RKO (cell line): ENCODE results near the gene NME7.
"Not testable (repeated sequence)": the region's sequence is repeated elsewhere in the genome, so short reads cannot be mapped to it uniquely, and the experiment has no call there.

Experiments
- DNase-seq: peaks from one replicate; pipeline ENCODE4 v3.0.0-alpha.2; 2016; ENCODE audit warnings: low spot score

Gene NME7, protein sequence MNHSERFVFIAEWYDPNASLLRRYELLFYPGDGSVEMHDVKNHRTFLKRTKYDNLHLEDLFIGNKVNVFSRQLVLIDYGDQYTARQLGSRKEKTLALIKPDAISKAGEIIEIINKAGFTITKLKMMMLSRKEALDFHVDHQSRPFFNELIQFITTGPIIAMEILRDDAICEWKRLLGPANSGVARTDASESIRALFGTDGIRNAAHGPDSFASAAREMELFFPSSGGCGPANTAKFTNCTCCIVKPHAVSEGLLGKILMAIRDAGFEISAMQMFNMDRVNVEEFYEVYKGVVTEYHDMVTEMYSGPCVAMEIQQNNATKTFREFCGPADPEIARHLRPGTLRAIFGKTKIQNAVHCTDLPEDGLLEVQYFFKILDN

DNA sequence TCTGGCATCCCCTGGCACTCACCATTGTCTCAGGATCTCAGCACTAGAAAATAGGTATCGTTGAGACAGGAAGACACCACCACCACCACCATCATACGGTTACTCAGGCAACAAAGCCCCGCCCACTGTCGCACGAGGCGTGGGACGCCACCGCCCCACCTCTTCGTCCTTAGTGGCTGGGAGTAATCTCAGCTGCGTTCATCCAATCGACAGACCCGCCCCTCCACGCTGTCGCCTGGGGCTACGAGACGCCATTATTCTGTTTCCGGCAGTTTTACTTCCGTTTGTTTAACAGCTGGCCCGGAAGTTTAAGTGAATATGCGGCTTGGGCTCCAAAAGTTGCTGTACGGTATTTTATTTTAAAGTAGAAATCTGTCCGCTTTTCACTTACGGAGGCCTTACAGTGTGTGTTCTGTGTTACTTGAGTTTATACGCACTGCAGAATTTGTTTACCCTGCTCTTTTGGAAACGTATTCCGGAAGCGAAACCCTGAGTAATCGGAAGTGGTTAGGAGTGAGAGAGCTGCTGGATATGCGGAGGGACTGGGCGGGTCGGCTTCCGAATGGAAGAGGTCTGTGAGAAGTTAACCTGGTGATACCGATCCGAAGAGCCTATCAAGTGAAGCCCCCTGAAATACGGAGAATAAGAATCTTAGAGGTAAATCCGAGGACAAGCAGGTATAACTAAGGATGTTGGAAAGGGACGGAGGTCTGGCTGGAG is at the start of gene NME7, which contains the start of gene BLZF1:
Gene NME7, minus strand, starts transcription at position 112 of the 720 bp plus-strand sequence. Its CDS starts 87 bp downstream, at position 25.
Gene BLZF1, plus strand, starts transcription at position 510 of the 720 bp plus-strand sequence. CDS start 1,328 bp downstream, outside the sequence.
- DNase-seq: peak; percentile 98

DNA sequence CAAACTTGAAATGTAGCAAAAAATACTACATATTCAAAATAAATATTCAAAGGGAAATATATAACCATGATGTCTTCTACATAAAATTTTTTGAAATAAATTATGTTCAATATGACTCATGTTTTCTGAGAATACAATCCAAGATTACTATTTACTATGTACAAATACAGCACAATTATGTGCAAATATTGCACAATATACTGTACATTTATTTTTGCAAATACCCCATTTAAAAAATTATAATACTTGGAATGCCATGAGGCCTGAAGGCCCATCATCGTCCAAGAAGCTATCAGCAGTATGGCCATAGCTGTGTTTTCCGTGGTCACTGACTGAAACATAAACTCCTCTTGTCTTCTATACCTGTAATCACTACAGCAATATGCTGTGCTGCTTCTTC is 47.4 kb upstream of the NME7 start:
- no peak for DNase-seq

DNA sequence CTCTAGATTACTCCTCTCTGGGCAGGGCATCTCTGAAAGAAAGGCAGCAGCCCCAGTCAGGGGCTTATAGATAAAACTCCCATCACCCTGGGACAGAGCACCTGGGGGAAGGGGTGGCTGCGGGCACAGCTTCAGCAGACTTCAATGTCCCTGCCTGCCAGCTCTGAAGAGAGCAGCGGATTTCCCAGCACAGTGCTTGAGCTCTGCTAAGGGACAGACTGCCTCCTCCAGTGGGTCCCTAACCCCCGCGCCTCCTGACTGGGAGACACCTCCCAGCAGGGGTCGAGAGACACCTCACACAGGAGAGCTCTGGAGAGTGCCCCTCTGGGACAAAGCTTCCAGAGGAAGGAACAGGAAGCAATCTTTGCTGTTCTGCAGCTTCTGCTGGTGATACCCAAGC is 40.7 kb upstream of the NME7 start:
- DNase-seq: not testable (repeated sequence)

DNA sequence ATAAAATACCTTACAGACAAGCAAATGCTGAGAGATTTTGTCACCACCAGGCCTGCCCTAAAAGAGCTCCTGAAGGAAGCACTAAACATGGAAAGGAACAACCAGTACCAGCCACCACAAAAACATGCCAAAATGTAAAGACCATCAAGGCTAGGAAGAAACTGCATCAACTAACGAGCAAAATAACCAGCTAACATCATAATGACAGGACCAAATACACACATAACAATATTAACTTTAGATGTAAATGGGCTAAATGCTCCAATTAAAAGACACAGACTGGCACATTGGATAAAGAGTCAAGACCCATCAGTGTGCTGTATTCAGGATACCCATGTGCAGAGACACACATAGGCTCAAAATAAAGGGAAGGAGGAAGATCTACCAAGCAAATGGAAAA is 35.0 kb upstream of the NME7 start:
- not testable (repeated sequence) for DNase-seq

DNA sequence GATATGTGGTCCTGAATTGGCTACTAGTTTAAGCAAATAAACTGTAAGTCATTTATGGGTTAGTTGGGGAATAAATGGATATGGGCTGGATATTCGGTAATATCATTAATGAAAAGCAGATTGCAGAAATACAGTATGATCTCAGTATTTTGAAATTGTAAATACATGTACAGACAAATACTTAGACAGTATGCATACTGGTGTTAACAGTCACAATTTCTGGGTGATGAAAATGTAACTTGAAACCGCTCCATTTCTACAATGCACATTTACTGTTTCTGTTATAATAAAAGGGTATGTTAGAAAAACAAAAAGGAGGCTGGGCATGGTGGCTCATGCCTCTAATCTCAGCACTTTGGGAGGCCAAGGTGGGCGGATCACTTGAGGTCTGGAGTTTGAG is 28.4 kb upstream of the NME7 start:
- no peak for DNase-seq

DNA sequence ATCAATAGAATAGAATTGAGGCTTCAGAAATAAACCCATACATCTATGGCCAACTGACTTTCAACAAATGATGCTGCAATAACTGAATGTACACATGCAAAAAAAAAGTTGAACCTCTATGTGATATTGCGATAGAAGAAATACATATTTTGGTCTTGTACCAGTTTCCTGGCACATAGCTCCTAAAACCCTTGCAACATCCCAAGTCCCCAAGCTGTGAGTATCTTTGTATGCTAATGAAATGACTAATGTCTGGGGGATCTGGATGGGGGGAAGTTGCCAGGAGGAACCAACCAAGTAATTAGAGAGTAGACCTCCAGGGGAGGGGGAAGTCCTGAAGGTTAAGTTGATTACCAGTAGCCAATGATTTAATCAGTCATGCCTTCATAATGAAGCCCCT is 24.8 kb upstream of the NME7 start:
- no peak for DNase-seq

DNA sequence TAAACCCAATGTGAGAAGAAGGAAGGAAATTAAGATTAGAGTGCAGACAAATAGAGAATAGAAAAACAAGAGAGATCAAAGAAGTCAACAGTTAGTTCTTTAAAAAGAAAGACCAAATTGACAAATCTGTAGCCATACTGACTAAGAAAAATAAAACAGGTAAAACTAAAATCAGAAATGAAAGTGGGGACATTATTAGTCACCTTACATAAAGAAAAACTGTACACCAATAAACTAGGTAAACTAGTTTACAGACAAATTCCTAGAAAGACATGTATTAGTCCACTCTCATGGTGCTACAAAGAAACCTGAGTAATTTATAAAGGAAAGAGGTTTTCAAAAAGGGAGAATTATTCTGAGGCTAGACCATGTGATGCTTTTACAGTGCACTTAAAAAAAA is 22.7 kb upstream of the NME7 start:
- no peak for DNase-seq

DNA sequence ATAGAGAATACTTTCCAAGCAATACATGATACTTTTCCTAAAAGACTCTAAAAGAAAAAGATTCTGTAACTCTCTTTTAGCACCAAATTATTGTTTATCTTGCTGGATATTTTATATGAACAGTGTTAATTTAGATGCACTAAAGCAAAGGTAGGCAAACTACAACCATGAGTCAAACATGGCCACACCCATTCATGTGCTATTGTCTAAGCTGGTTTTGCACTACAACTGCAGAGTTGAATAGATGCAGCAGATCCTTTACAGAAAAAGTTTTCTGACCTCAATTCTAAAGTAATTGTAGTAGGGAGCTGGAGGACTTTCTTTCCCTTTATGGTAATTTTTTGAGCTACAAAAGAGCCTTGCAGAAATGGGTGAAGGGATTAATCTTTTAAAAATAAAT is 19.8 kb upstream of the NME7 start:
- no peak for DNase-seq

DNA sequence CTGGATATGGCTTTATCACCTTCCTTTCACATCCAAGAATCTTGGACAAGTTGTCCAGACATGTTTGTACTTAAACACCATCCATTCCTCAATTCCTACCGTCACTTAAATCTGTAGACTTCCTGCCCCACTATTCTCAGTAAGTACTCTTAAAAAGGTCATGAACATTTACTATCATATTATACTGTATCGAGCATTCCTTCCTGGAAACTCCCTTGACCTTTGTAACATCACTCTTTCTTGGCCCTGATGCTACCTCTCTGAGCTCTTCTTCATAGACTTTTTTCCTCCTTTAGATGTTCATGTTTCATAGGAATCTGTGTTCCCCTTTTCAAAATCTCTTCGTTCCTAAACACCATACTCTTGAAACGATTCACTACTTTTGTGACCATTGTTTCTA is 15.9 kb upstream of the NME7 start:
- DNase-seq: no peak

DNA sequence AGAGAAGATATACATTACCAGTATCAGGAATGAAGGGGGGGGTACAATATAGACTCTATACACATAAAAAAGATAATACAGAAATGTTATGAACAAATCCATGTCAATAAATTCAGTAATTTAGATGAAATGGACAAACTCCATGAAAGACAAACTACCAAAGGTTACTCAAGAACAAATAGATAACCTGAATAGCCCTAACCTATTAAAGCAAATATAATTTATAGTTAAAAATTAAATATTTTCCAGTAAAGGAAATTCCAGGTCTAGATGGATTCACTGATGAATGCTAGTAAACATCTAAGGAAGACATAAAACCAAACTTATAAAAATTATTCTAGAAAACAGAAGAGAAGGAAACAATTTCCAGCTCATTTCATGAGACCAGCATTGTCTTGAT is 13.6 kb upstream of the NME7 start:
- no peak for DNase-seq

DNA sequence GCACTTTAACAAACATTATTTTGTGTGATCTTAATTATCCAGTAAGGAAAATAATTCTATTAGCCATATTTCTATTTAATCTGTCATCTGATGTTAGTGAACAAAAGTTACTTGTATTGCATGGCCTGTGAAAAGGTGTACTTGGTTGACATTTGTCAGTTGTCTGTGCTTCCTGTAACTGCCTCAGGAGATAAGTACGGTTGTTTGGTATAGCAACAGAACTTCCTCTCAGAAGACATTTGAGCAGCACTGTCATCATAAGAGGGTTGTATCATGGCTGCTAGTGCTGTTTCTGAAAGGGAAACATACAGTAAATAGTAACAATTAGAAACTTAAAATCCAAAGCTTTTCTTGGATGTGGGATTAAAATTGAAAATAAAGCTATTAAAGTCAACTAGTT is 3.8 kb upstream of the NME7 start:
- DNase-seq: no peak

DNA sequence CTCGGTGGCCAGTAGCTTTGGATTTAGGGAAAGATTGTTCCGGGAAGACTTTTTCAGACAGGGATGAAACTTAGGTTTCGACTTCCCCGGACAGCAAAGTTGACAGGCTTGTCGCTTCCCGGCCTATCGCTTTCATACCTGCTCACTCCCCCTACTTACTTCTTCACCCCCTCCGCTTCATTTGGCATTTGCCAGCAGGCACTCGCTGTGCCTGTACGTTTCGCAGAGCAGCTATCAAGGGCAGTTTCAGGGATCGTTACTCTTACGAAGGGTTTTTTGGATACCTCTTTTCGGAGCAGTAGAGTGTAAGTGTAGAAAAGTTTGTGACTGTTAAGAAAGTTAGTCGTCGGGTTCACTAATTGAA is 791 bp upstream of the NME7 start:
- peak; percentile 44 for DNase-seq

DNA sequence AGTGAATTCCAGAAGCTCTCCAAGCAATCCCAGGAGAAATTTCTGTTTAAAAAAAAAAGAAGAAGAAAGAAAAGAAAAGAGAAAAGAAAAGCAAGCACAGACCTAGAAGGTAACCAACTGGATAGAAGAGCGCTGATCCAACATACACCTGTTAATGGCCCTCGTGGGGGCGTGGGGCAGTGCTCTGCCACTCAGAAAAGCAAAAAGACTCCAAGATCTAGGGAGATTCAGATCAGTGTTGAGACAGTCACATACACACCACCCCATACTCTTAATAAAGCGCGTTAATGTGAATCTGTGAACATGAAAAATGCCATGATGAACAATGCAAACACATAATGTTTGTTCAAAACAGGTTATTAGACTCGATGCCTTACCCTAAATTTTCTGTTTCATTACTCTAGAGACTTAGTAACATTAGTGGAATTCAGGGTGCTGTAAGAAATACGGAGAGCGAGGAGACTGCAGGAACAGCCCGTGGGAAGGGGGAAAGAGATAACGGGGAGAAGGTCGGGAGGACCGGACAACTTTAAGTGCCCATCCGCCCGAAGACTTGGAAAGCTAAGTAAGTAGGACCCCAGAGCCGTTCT is 406 bp downstream of the NME7 start:
- peak; percentile 51 for DNase-seq

DNA sequence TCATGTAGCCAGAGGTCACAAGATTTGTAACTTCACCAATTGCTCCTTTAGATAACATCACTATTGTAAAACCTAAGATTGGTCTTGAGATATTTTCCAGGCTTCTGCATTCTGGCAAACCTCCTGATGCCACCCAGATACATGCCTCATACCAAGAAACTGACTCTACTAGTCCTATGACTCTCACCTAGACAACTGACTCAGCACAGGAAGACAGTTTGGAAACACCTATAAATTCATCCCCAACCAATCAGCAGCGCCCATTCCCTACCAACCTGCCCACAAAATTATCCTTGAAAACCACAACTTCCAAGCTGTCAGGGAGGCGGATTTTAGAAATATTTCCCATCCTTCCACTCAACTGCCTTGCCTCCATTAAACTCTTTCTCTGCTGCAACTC is 2.6 kb downstream of the NME7 start:
- no peak for DNase-seq

DNA sequence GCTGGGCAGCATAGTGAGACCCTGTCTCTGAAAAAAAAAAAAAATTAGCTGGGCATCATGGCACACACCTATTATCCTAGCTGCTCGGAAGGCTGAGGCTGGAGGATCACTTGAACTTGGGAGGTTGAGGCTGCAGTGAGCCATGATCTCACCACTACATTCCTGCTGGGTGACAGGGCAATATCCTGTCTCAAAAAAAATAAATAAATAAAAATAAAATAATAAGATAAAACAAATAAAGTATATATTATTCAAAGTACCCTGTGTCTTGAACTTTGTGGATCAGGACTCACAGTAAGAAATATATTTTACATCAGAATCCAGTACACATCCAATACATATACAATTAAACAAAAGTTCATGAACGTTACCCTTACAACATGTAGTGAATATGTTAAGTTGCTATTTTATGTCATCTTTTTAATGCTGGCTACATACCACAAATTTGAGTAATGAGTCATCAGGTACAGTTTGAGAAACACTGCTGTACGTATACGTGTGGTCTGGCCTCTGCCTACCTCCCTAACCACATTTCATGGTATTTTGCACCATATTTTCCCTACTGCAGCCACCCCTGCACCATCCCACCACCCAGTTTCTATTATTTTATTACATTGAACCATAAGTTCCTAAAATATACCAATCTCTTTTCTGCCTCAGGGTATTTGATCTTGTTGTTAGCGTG is 4.4 kb downstream of the NME7 start:
- peak; percentile 31 for DNase-seq

DNA sequence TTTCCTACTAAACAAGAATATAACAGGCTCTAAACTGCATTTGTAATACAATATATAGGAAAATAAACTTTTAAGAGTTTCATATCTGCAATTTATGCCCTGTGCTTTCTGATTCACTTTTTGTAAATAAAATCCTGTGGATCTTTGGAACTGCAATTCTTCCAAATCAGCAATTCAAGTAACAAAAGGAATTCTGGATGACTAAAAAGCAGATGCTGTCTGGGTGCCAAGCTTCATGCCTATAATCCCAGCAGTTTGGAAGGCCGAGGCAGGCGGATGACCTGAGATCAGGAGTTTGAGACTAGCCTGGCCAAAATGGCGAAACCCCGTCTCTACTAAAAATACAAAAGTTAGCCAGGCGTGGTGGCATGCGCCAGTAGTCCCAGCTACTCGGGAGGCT is 6.3 kb downstream of the NME7 start:
- no peak for DNase-seq

DNA sequence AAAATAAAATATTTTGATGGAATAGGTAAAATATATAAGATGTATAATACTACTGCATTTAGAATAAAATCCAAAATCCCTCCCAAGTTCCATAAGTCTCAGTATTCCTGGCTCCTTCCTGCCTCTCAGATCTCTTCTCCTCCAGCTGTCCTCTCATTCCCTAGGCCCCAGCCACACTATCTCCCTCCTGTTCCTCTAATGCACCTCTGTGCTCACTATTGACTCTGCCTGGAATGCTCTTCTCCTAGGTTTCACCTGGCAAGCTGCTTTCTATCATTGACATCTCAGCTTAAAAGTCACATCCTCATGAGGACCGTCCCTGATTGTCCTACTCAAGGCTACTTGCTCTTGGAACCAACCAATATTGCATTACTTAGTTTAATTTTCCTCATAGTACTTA is 7.2 kb downstream of the NME7 start:
- no peak for DNase-seq

DNA sequence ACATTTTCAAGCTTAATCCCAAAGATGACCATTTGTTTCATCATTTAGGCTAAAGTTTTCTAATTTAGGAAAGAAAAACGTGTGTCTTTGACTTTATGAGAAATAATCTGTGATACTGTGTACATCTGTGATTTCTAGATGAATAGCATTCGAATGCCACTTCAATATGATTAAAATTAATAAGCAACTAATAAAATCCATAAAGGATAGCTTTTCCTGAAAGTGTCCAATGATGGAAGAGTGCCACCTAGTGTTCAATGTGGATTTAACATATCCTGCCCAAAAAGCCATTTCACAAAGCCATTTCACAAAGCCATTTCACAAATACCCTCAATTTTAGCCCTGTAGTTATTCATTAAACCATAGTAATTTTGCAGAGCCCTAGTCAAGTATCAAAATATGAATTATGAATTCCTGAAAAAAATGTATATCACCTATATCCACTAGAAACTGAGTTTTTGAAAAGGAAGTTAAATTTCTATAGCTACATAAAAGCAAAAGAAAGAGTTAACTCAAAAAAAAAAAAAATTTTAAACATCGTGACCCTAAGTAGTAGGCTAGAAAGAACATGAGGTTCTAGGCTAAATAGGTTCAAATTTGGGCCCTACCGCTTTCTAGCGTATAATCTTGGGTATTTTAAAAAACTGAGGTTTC is 19.1 kb downstream of the NME7 start:
- DNase-seq: peak; percentile 66

DNA sequence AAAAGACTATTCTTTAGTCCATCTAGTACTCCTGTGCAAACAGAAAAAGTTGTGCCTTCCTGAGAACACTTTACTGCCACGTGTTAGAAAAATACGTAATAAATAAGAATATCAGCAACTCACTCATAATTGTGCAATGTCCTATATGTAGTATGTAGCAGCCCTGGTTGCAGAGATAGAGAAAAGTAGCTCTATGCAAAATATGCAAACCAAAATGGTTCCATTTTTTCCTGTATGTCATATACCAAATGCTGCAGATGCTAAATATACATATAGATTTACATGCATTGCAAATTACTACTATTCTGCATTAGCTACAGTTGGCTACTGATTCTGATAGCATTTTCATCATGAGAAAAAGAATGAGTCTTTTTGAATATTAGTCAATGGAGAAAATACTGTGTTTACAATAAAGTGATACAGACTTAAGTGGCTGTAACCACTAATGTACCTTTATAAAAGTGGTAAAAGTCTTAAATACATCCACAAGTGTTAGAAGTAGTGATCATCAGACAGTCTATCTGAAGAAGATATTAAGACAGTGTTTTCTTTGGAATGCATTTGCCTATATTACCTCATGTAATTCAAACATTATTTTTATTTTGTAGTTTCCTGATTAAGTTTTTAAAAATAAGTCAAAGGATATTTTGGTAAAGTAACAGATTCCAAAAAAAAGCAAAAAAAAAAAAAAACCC is 19.8 kb downstream of the NME7 start:
- DNase-seq: no peak

DNA sequence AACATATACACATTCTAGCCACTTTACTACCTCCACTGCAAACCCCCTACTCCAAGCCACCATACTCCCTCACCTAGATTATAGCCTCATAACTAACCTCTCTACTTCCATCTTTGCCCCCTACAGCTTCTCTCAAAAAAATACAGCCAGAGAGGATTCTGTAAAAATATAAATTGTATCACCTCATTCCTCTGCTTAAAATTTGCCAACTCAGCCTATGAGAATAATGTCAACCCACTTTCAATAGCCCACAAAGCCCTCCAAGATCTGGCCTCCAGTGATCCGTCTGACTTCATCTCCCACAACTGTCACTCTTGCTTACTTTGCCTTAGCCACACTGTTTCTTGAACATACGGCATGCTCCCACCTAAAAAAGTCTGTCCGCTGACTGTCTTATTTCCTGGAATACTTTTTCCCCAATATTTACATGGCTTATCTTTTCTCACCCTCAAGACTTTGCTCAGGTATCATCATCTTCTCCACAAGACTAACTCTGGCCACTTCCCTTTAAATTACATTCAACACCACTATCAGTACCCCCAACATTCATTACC is 21.5 kb downstream of the NME7 start:
- DNase-seq: no peak

DNA sequence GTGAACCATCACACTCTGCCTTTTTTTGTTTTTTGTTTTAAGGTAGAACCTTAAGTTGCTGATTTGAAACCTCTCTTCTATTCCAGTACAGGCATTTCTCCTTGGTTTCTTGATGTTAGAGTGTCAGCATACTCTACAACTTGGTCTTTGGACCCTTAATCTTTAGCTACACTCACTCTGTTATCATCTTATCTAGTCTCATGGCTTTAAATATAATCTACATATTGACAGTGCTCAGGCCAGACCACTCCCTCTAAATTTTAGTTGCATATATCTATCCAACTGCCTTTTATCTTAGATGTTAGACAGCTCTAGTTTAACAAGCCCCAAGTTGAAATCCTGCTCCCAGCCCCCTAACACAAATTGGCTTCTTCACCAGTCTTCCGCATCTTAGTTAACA is 22.1 kb downstream of the NME7 start:
- DNase-seq: no peak
